Inflammatory macrophage treated with lipopolysaccharide for 1 hour (primary cell): Measurements from ENCODE around the gene HDAC5.
"Not testable (repeated sequence)": the region's sequence is repeated elsewhere in the genome, so short reads cannot be mapped to it uniquely, and the experiment has no call there.

Experiments
- DNase-seq, 2 donors: peaks; one replicate each; pipeline ENCODE4 v3.0.0-alpha.2; 2020 to 2022

HDAC5 gene

GRCh38 chr17:44066204-44066930 lies 57.1 kb downstream of the HDAC5 start, which contains the start of gene LSM12:
LSM12 (minus strand) TSS chr17:44066671; CDS start chr17:44066587, 84 bp downstream.
- DNase-seq = peak; percentile 88 to 98

GRCh38 chr17:44065668-44066203 lies 57.7 kb downstream of the HDAC5 start:
- no peak for DNase-seq

GRCh38 chr17:44063704-44064639 lies 59.5 kb downstream of the HDAC5 start:
- no peak for DNase-seq

GRCh38 chr17:44062871-44063270 lies 60.6 kb downstream of the HDAC5 start:
- no peak for DNase-seq

- DNase-seq = no peak
These were observed 62.0 kb downstream of the HDAC5 start for GRCh38 chr17:44061446-44061845.

GRCh38 chr17:44059101-44059892 lies 64.1 kb downstream of the HDAC5 start:
- no peak for DNase-seq

- no peak for DNase-seq
These were observed 70.1 kb downstream of the HDAC5 start for GRCh38 chr17:44053125-44053872.

GRCh38 chr17:44049294-44050060 lies 74.0 kb downstream of the HDAC5 start:
- DNase-seq = no peak

GRCh38 chr17:44046893-44047292 lies 76.5 kb downstream of the HDAC5 start:
- peak in 1 of 2 donors; percentile 15 for DNase-seq

GRCh38 chr17:44045486-44045885 lies 78.0 kb downstream of the HDAC5 start:
- DNase-seq = no peak

GRCh38 chr17:44044071-44044470 lies 79.4 kb downstream of the HDAC5 start:
- peak; percentile 85 to 86 for DNase-seq

GRCh38 chr17:44043272-44043696 lies 80.2 kb downstream of the HDAC5 start:
- DNase-seq = peak; percentile 84 to 92

GRCh38 chr17:44039829-44040635 lies 83.4 kb downstream of the HDAC5 start:
- no peak for DNase-seq

- peak; percentile 17 to 60 for DNase-seq
These were observed 84.8 kb downstream of the HDAC5 start for GRCh38 chr17:44038604-44039011.

- DNase-seq = no peak
These were observed 86.0 kb downstream of the HDAC5 start for GRCh38 chr17:44037471-44037870.

- not testable (repeated sequence) for DNase-seq
These were observed 88.8 kb downstream of the HDAC5 start for GRCh38 chr17:44034688-44035087.

GRCh38 chr17:44033861-44034408 lies 89.5 kb downstream of the HDAC5 start:
- peak in 1 of 2 donors; percentile 12 for DNase-seq

GRCh38 chr17:44030482-44030881 lies 93.0 kb downstream of the HDAC5 start:
- no peak for DNase-seq

GRCh38 chr17:44029736-44030135 lies 93.7 kb downstream of the HDAC5 start:
- DNase-seq = no peak
